BLaER1 (cell line): ENCODE data around the gene PLEKHG5.

ENCODE experiments used
- H3K27ac ChIP-seq: shearing (Covaris generic); formaldehyde crosslinking; 2 replicates; pipeline ENCODE4 v1.8.1; 2022
- H3K27me3 ChIP-seq: shearing (Covaris generic); formaldehyde crosslinking; 2 replicates; pipeline ENCODE4 v1.8.1; 2022
- H3K36me3 ChIP-seq: shearing (Covaris generic); formaldehyde crosslinking; 2 replicates; pipeline ENCODE4 v1.8.1; 2022
- H3K4me1 ChIP-seq: shearing (Covaris generic); formaldehyde crosslinking; 2 replicates; pipeline ENCODE4 v1.8.1; 2022
- H3K4me2 ChIP-seq: shearing (Covaris generic); formaldehyde crosslinking; 2 replicates; pipeline ENCODE4 v1.8.1; 2022
- H3K4me3 ChIP-seq: shearing (Covaris generic); formaldehyde crosslinking; 2 replicates; pipeline ENCODE4 v1.8.1; 2022
- H3K9ac ChIP-seq: shearing (Covaris generic); formaldehyde crosslinking; 2 replicates; pipeline ENCODE4 v1.8.1; 2022
- H3K9me3 ChIP-seq: shearing (Covaris generic); formaldehyde crosslinking; 2 replicates; pipeline ENCODE4 v1.8.1; 2022
- H4K20me1 ChIP-seq: shearing (Covaris generic); formaldehyde crosslinking; 2 replicates; pipeline ENCODE4 v1.8.1; 2022
- Cebpa-rat ChIP-seq: shearing (Covaris generic); IDR thresholded peaks from 2 replicates; pipeline ENCODE4 v1.8.1; 2022

PLEKHG5 gene

GRCh38 chr1:6427441-6428390 lies 63.8 kb downstream of the PLEKHG5 start:
- Histone ChIP-seq H3K27me3 (peaks cover 54% of the 10 kb centered on the region), H3K4me1 (peaks cover 50% of the 10 kb centered on the region), H4K20me1 (peaks cover 28% of the 10 kb centered on the region), H3K9me3 (no peaks in the 10 kb centered on the region), H3K9ac (no peak overlapping the region), H3K4me2 (peak overlapping the region; percentile 92), H3K36me3 (no peaks in the 10 kb centered on the region), H3K4me3 (no peak overlapping the region), H3K27ac (no peak overlapping the region)
- TF ChIP-seq Cebpa-rat = no peak

GRCh38 chr1:6426972-6427350 lies 64.5 kb downstream of the PLEKHG5 start:
- no peak overlapping the region for H3K27ac ChIP-seq
- no peak for TF ChIP-seq Cebpa-rat

GRCh38 chr1:6426277-6426971 lies 65.0 kb downstream of the PLEKHG5 start:
- TF ChIP-seq Cebpa-rat = no peak
- H3K4me2 ChIP-seq = peak overlapping the region; percentile 92
- H3K36me3 ChIP-seq = no peaks in the 10 kb centered on the region
- H3K9me3 ChIP-seq = no peaks in the 10 kb centered on the region
- peaks cover 67% of the 10 kb centered on the region for H3K27me3 ChIP-seq
- peaks cover 61% of the 10 kb centered on the region for H3K4me1 ChIP-seq
- H3K27ac ChIP-seq = no peak overlapping the region
- H4K20me1 ChIP-seq = peaks cover 32% of the 10 kb centered on the region
- no peak overlapping the region for H3K9ac ChIP-seq
- H3K4me3 ChIP-seq = no peak overlapping the region

More at GRCh38 chr1:6426972-6427350, 64.5 kb downstream of the PLEKHG5 start:
- Histone ChIP-seq H3K27me3 (peaks cover 61% of the 10 kb centered on the region), H3K4me1 (peaks cover 55% of the 10 kb centered on the region), H3K9ac (no peak overlapping the region), H3K9me3 (no peaks in the 10 kb centered on the region), H3K4me2 (peak overlapping the region; percentile 92), H4K20me1 (peaks cover 28% of the 10 kb centered on the region), H3K36me3 (no peaks in the 10 kb centered on the region), H3K4me3 (no peak overlapping the region)

- H3K4me1 ChIP-seq = peaks cover 68% of the 10 kb centered on the region
- peak overlapping the region; percentile 92 for H3K4me2 ChIP-seq
- H3K27ac ChIP-seq = no peak overlapping the region
- H3K36me3 ChIP-seq = no peaks in the 10 kb centered on the region
- TF ChIP-seq Cebpa-rat = no peak
- H4K20me1 ChIP-seq = peaks cover 40% of the 10 kb centered on the region
- peak overlapping the region; percentile 58 for H3K4me3 ChIP-seq
- H3K27me3 ChIP-seq = peaks cover 74% of the 10 kb centered on the region
- H3K9ac ChIP-seq = no peak overlapping the region; the same call in 1 of the 2 replicates
- H3K9me3 ChIP-seq = no peaks in the 10 kb centered on the region
Measured at GRCh38 chr1:6425658-6426057, 65.8 kb downstream of the PLEKHG5 start.

GRCh38 chr1:6424619-6425593 lies 66.6 kb downstream of the PLEKHG5 start, which contains the start of gene ESPN:
Gene ESPN (plus strand): TSS chr1:6424776. CDS start chr1:6424956, 180 bp downstream.
- Histone ChIP-seq H3K4me3 (peak within 1 kb of the TSS; percentile 58), H3K4me2 (peak within 1 kb of the TSS; percentile 92), H4K20me1 (peaks cover 40% of the 10 kb centered on the region), H3K27me3 (peaks cover 78% of the 10 kb centered on the region), H3K9ac (no peak within 1 kb of the TSS; the same call in 1 of the 2 replicates), H3K36me3 (no peaks in the 10 kb centered on the region), H3K9me3 (no peaks in the 10 kb centered on the region), H3K4me1 (peaks cover 76% of the 10 kb centered on the region), H3K27ac (no peak within 1 kb of the TSS)
- no peak for TF ChIP-seq Cebpa-rat

GRCh38 chr1:6424000-6424565 lies 67.4 kb downstream of the PLEKHG5 start:
- Histone ChIP-seq H3K4me2 (peak overlapping the region; percentile 92), H4K20me1 (peaks cover 42% of the 10 kb centered on the region), H3K9ac (no peak overlapping the region), H3K27me3 (peaks cover 86% of the 10 kb centered on the region), H3K27ac (no peak overlapping the region), H3K9me3 (no peaks in the 10 kb centered on the region), H3K4me1 (peaks cover 79% of the 10 kb centered on the region), H3K36me3 (no peaks in the 10 kb centered on the region), H3K4me3 (peak overlapping the region; percentile 56)
- TF ChIP-seq Cebpa-rat = no peak

- H3K4me1 ChIP-seq = peaks cover 86% of the 10 kb centered on the region
- peak overlapping the region; percentile 56 for H3K4me3 ChIP-seq
- H3K27me3 ChIP-seq = peaks cover 92% of the 10 kb centered on the region
- H4K20me1 ChIP-seq = peaks cover 48% of the 10 kb centered on the region
- no peak for TF ChIP-seq Cebpa-rat
- H3K36me3 ChIP-seq = no peaks in the 10 kb centered on the region
- H3K4me2 ChIP-seq = peak overlapping the region; percentile 92
- H3K9ac ChIP-seq = no peak overlapping the region
- no peaks in the 10 kb centered on the region for H3K9me3 ChIP-seq
- H3K27ac ChIP-seq = no peak overlapping the region
Measured at GRCh38 chr1:6423321-6423999, 68.0 kb downstream of the PLEKHG5 start.

GRCh38 chr1:6421266-6421665 lies 70.2 kb downstream of the PLEKHG5 start:
- peaks cover 77% of the 10 kb centered on the region for H3K4me1 ChIP-seq
- H3K9me3 ChIP-seq = no peaks in the 10 kb centered on the region
- peak overlapping the region; percentile 99 for H3K4me2 ChIP-seq
- H3K27ac ChIP-seq = no peak overlapping the region
- H3K27me3 ChIP-seq = peaks cover 99% of the 10 kb centered on the region
- H4K20me1 ChIP-seq = peaks cover 44% of the 10 kb centered on the region
- TF ChIP-seq Cebpa-rat = no peak
- no peak overlapping the region for H3K9ac ChIP-seq
- no peaks in the 10 kb centered on the region for H3K36me3 ChIP-seq
- no peak overlapping the region for H3K4me3 ChIP-seq
